Measurements from ENCODE around the gene MAPKAP1.
"Not testable (repeated sequence)": the region's sequence is repeated elsewhere in the genome, so short reads cannot be mapped to it uniquely, and the experiment has no call there.

DNA sequence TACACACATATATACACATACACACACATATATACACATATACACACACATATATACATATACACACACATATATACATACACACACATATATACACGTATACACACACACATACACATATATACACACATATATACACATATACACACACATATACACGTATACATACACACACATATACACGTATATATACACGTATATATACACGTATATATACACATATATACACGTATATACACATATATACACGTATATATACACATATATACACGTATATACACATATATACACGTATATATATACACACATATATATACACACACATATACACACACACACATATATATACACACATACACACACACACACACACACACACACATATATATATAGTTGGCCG lies 13.5 kb downstream of the MAPKAP1 start:
- TF ChIP-seq EZH2phosphoT487 (conservative IDR thresholded peaks at IDR 0.05; ENCODE audit: low read length); CTCF (IDR thresholded peaks at IDR 0.05; ENCODE audit: insufficient read depth, low read length, poor library complexity, severe bottlenecking): not testable (repeated sequence)
